Measurements from ENCODE around the gene VTCN1. TPM values are rescaled to one million over a fixed set of nuclear protein-coding genes. Genes with fewer than 3 reads are reported as not detected.

VTCN1 gene
- total RNA-seq, 2 experiments from 2014 or later = not detected

- ChIA-PET POLR2A (no interaction called here), CTCF (no interaction called here)
- Mint-ChIP-seq H3K27ac (no peak overlapping the region), H3K4me3 (no peak overlapping the region), H3K4me1 (ENCODE audit: low read depth) (no peaks in the 10 kb centered on the region), H3K9me3 (ENCODE audit: insufficient read depth) (no peaks in the 10 kb centered on the region), H3K36me3 (ENCODE audit: low read depth) (no peaks in the 10 kb centered on the region), H3K27me3 (ENCODE audit: low read depth) (peaks cover 6% of the 10 kb centered on the region)
- DNase-seq (no peak), ATAC-seq (no peak)
Measured at GRCh38 chr1:117232531-117232930, 21.8 kb upstream of the VTCN1 start.

DNA sequence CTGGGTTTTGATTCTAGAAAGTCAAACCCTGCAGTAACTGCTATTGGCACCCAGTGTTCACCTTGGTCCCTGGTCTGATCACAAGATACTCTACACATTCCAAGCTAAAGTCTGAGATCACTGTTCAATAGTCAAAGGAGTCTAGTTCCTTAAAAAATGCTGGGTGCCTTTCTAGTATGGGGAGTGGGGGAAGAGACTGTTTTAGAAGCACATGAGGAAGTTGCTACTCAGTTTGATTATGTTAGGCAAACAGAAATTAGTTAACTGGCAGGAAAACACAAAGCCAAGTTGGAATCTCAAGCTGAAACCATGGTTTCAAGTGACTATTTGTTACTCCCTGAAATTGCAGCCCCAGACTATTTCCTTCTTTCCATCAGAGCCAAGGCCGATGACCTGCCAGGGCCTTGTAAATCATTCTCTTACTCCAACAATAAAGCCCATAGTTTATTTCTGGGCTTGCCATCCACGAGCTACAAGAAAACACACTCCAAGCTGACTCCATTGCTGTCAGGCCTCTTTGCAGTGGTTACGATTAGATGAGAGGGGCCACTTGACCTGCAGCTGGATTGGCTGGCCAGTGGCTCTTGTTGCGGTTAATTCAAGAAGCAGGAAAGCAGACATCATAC, 21.1 kb upstream of the VTCN1 start:
- Mint-ChIP-seq H3K27me3 (ENCODE audit: low read depth) (peaks cover 4% of the 10 kb centered on the region), H3K4me3 (no peak overlapping the region)
- CTCF ChIA-PET = no interaction called here

GRCh38 chr1:117231312-117231711, 20.6 kb upstream of the VTCN1 start:
- no peak overlapping the region for H3K4me3 Mint-ChIP-seq
- no peak overlapping the region for H3K27ac Mint-ChIP-seq
- POLR2A ChIA-PET = no interaction called here
- H3K27me3 Mint-ChIP-seq (ENCODE audit: low read depth) = peaks cover 4% of the 10 kb centered on the region
- H3K36me3 Mint-ChIP-seq (ENCODE audit: low read depth) = no peaks in the 10 kb centered on the region
- CTCF ChIA-PET = no interaction called here
- ATAC-seq (no peak), DNase-seq (no peak)
- no peaks in the 10 kb centered on the region for H3K4me1 Mint-ChIP-seq (ENCODE audit: low read depth)
- H3K9me3 Mint-ChIP-seq (ENCODE audit: insufficient read depth) = no peaks in the 10 kb centered on the region

More for the DNA sequence above, 21.1 kb upstream of the VTCN1 start:
- POLR2A ChIA-PET = no interaction called here
- ATAC-seq (no peak), DNase-seq (no peak)
- no peaks in the 10 kb centered on the region for H3K9me3 Mint-ChIP-seq (ENCODE audit: insufficient read depth)
- no peaks in the 10 kb centered on the region for H3K36me3 Mint-ChIP-seq (ENCODE audit: low read depth)
- H3K27ac Mint-ChIP-seq = no peak overlapping the region
- no peaks in the 10 kb centered on the region for H3K4me1 Mint-ChIP-seq (ENCODE audit: low read depth)

- H3K36me3 Mint-ChIP-seq (ENCODE audit: low read depth) = no peaks in the 10 kb centered on the region
- H3K27ac Mint-ChIP-seq = no peak overlapping the region
- DNase-seq = no peak
- no peaks in the 10 kb centered on the region for H3K27me3 Mint-ChIP-seq (ENCODE audit: low read depth)
- CTCF ChIA-PET = no interaction called here
- POLR2A ChIA-PET = no interaction called here
- H3K4me3 Mint-ChIP-seq = no peak overlapping the region
- H3K9me3 Mint-ChIP-seq (ENCODE audit: insufficient read depth) = no peaks in the 10 kb centered on the region
- no peaks in the 10 kb centered on the region for H3K4me1 Mint-ChIP-seq (ENCODE audit: low read depth)
- no peak for ATAC-seq
Measured at GRCh38 chr1:117229217-117229616, 18.5 kb upstream of the VTCN1 start.

DNA sequence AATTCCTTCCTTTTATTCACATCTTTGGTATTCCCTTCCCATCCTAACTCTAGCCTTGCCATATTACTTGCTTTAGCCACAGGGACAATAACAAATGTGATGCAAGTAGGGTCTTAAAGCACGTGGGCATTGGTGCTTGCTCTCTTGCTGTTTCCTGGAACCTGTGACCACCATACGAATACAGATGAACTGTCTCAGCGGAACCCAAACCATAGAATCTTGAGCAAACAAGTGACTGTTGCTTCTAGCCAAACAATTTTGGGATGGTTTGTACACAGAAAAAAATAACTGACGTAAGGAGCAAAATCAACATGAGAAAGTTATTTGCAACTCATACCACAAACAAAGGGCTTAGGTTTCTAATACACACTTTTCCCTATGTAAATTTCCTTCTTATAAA, 15.2 kb upstream of the VTCN1 start:
- ATAC-seq = no peak
- Mint-ChIP-seq H3K27ac (no peak overlapping the region), H3K4me1 (ENCODE audit: low read depth) (no peaks in the 10 kb centered on the region), H3K27me3 (ENCODE audit: low read depth) (no peaks in the 10 kb centered on the region), H3K36me3 (ENCODE audit: low read depth) (no peaks in the 10 kb centered on the region), H3K4me3 (no peak overlapping the region), H3K9me3 (ENCODE audit: insufficient read depth) (peaks cover 3% of the 10 kb centered on the region)
- CTCF ChIA-PET = no interaction called here
- POLR2A ChIA-PET = no interaction called here
- no peak for DNase-seq

- H3K4me3 Mint-ChIP-seq = no peak overlapping the region
- ChIA-PET POLR2A (no interaction called here), CTCF (no interaction called here)
- H3K36me3 Mint-ChIP-seq (ENCODE audit: low read depth) = no peaks in the 10 kb centered on the region
- DNase-seq (no peak), ATAC-seq (no peak)
- no peaks in the 10 kb centered on the region for H3K27me3 Mint-ChIP-seq (ENCODE audit: low read depth)
- peaks cover 10% of the 10 kb centered on the region for H3K9me3 Mint-ChIP-seq (ENCODE audit: insufficient read depth)
- no peaks in the 10 kb centered on the region for H3K4me1 Mint-ChIP-seq (ENCODE audit: low read depth)
- no peak overlapping the region for H3K27ac Mint-ChIP-seq
Measured at GRCh38 chr1:117216718-117217117, 6.0 kb upstream of the VTCN1 start.

- ChIA-PET CTCF (interaction anchor here (0.6 kb wide), 1 partner anchor 322 kb away, joined by 3 read pairs; no protein-coding TSS in a partner anchor), POLR2A (no interaction called here)
- ATAC-seq (no peak), DNase-seq (no peak)
- Mint-ChIP-seq H3K27ac (no peak overlapping the region), H3K27me3 (ENCODE audit: low read depth) (no peaks in the 10 kb centered on the region), H3K36me3 (ENCODE audit: low read depth) (no peaks in the 10 kb centered on the region), H3K4me1 (ENCODE audit: low read depth) (no peaks in the 10 kb centered on the region), H3K9me3 (ENCODE audit: insufficient read depth) (peaks cover 7% of the 10 kb centered on the region), H3K4me3 (no peak overlapping the region)
Measured at GRCh38 chr1:117215733-117216462, 5.2 kb upstream of the VTCN1 start.

DNA sequence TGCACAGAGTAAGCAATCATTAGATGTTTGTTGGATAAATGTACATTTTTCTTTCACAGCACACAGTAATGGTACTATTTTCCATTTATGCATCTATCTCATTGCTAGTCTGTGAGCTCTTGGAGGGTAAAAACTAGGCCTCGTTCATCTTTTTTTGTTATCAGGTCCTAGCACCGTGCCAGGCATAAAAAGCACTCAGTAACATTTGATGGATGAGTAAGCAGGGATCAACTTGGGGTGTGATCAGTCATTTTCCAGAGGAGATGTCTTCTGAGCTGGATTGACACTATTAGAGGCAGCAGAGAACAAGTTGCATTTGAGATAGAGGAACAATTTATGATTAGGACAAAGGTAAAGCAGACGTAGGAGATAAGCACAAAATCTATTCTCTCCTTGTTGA, 4.3 kb upstream of the VTCN1 start:
- no peak for DNase-seq
- ChIA-PET CTCF (interaction anchor here (0.6 kb wide), 1 partner anchor 321 kb away, joined by 3 read pairs; no protein-coding TSS in a partner anchor), POLR2A (no interaction called here)
- Mint-ChIP-seq H3K27me3 (ENCODE audit: low read depth) (no peaks in the 10 kb centered on the region), H3K36me3 (ENCODE audit: low read depth) (no peaks in the 10 kb centered on the region), H3K27ac (no peak overlapping the region), H3K9me3 (ENCODE audit: insufficient read depth) (peaks cover 3% of the 10 kb centered on the region), H3K4me3 (no peak overlapping the region), H3K4me1 (ENCODE audit: low read depth) (no peaks in the 10 kb centered on the region)
- no peak for ATAC-seq

DNA sequence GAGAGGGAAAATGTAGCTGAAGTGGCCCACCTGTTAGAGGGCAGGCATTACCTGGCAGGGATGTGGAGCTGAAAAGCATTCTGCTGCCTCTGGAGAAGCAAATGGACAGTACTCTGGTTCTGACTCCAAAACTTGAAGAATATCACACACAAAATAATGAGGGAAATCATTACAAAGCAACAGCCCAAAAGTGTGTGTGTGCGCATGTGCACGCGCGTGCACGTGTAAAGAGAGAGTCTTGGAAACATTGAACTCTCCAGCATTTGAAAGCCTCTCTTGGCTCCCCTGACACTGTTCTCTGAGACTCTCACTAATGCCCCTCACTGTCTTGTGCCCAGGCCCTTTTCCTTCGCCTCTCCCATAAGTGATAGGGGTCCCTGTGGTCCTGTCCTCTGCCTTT, 2.3 kb upstream of the VTCN1 start:
- no peak for DNase-seq
- Mint-ChIP-seq H3K4me1 (ENCODE audit: low read depth) (no peaks in the 10 kb centered on the region), H3K4me3 (no peak overlapping the region), H3K27ac (no peak overlapping the region), H3K36me3 (ENCODE audit: low read depth) (no peaks in the 10 kb centered on the region), H3K9me3 (ENCODE audit: insufficient read depth) (peaks cover 3% of the 10 kb centered on the region), H3K27me3 (ENCODE audit: low read depth) (no peaks in the 10 kb centered on the region)
- no peak for ATAC-seq
- CTCF ChIA-PET = interaction anchor here (0.6 kb wide), 1 partner anchor 729 kb away, joined by 3 read pairs; no protein-coding TSS in a partner anchor
- POLR2A ChIA-PET = no interaction called here

- CTCF ChIA-PET = no interaction called here
- POLR2A ChIA-PET = no interaction called here
- Mint-ChIP-seq H3K36me3 (ENCODE audit: low read depth) (no peaks in the 10 kb centered on the region), H3K9me3 (ENCODE audit: insufficient read depth) (no peaks in the 10 kb centered on the region), H3K4me3 (no peak overlapping the region), H3K4me1 (ENCODE audit: low read depth) (no peaks in the 10 kb centered on the region), H3K27ac (no peak overlapping the region), H3K27me3 (ENCODE audit: low read depth) (peaks cover 8% of the 10 kb centered on the region)
- no peak for ATAC-seq
- DNase-seq = no peak
Measured at GRCh38 chr1:117210386-117210785, 341 bp downstream of the VTCN1 start.

GRCh38 chr1:117209094-117209493, 1.6 kb downstream of the VTCN1 start:
- Mint-ChIP-seq H3K27ac (no peak overlapping the region), H3K9me3 (ENCODE audit: insufficient read depth) (no peaks in the 10 kb centered on the region), H3K36me3 (ENCODE audit: low read depth) (no peaks in the 10 kb centered on the region), H3K27me3 (ENCODE audit: low read depth) (peaks cover 8% of the 10 kb centered on the region), H3K4me1 (ENCODE audit: low read depth) (no peaks in the 10 kb centered on the region), H3K4me3 (no peak overlapping the region)
- ChIA-PET CTCF (no interaction called here), POLR2A (no interaction called here)
- no peak for DNase-seq
- ATAC-seq = no peak

GRCh38 chr1:117208580-117208979, 2.1 kb downstream of the VTCN1 start:
- no peaks in the 10 kb centered on the region for H3K9me3 Mint-ChIP-seq (ENCODE audit: insufficient read depth)
- H3K36me3 Mint-ChIP-seq (ENCODE audit: low read depth) = no peaks in the 10 kb centered on the region
- ChIA-PET POLR2A (no interaction called here), CTCF (no interaction called here)
- no peak overlapping the region for H3K4me3 Mint-ChIP-seq
- no peak for ATAC-seq
- DNase-seq = no peak
- no peaks in the 10 kb centered on the region for H3K4me1 Mint-ChIP-seq (ENCODE audit: low read depth)
- no peak overlapping the region for H3K27ac Mint-ChIP-seq
- peaks cover 8% of the 10 kb centered on the region for H3K27me3 Mint-ChIP-seq (ENCODE audit: low read depth)

DNA sequence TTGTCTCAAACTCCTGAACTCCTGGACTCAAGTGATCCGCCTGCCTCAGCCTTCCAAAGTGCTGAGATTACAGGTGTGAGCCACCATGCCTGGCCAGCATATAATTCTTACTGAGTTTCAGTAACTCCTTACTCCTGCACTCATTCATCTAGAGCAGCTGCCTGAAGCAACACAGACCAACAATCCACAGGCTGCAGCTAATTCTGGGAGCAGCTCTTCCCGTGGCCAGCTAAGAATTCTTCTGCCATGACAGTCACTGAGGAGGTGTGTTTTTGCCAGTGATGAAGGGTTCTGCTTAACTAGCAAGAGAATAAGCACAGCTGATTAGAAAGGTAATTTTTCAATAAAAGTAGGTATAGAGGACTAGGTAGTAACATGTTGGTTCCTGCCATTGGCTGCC, 5.4 kb downstream of the VTCN1 start:
- Mint-ChIP-seq H3K4me3 (no peak overlapping the region), H3K27me3 (ENCODE audit: low read depth) (peaks cover 21% of the 10 kb centered on the region), H3K27ac (no peak overlapping the region), H3K36me3 (ENCODE audit: low read depth) (no peaks in the 10 kb centered on the region), H3K4me1 (ENCODE audit: low read depth) (no peaks in the 10 kb centered on the region), H3K9me3 (ENCODE audit: insufficient read depth) (no peaks in the 10 kb centered on the region)
- ChIA-PET POLR2A (no interaction called here), CTCF (no interaction called here)
- DNase-seq (no peak), ATAC-seq (no peak)

All from activated CD8-positive, alpha-beta T cell treated with anti-CD3 and anti-CD28 coated beads, Interleukin-2, amount 10 ng/mL, durations not matched to agents 7 days and 5 days (primary cell).